Activated CD4-positive, alpha-beta T cell treated with anti-CD3 and anti-CD28 coated beads, Interleukin-2, amount 50 U/mL, for 48 hours (primary cell): ENCODE results near the gene MAP4K2.
"Not testable (repeated sequence)": the region's sequence is repeated elsewhere in the genome, so short reads cannot be mapped to it uniquely, and the experiment has no call there.

ENCODE experiments used
- DNase-seq, 2 experiments: peaks; one replicate each; pipeline ENCODE4 v3.0.0-alpha.2; 2020

Gene MAP4K2

DNA sequence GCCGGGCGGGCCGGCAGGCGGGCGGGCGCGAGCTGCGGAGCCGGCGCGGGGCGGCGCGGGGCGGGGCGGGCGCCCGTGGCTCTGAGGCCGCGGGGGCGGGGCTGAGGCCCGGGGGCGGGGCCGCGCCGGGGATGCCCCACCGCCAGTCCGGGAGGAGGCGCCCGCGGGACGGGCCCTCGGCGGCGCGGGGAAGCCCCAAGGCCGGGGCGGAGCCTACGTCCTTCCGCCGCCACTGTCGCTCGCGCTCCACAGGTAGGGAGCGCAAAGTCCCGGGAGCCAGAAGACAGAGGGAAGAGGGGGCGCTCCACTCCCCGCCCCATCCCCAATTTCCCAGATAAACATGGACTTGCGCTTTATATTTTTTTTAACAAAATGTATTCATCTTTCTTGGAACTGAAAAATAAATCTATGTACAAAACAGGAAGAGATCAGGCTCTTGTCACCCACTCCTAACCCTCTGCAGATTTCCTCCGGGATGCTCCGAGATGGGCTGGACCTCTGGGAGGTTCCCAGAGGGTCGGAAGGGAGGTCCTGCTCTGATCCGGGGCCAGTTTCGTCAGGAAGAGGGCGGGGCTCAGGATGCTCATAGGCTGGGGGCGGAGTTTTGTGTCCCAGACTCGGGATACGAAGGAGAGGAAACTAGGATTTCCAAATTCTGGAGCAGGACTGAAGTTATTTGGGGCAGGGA is at the start of gene MAP4K2:
MAP4K2 (minus strand) TSS at position 57 of the 688 bp plus-strand sequence. CDS start 65 bp downstream, outside the sequence.
- DNase-seq = peak; percentile 84 to 86

DNA sequence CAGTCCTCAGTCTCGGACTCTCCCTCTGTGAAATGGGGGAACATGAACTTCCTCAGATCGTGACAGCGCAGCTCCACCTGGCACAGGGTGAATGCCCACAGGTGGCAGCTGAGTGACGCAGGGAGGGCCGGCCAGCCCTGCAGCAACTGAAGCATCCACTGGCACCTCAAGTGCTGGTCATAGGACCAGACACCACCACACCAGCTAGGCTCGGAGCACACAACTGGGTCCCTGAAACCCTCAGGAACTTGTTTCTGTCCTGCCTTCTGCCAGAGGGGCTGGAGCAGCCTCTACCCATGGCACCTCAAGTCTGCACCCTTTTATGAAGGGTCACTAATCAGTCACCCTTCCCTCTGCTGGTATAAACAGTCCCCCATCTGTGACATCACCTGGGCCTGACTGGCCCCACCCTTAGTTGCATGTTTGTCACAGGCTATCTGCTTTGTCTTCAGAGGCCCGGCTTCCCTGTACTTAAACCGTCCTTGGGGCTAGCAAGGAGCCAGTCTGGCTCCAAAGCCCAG is 48.9 kb upstream of the MAP4K2 start:
- DNase-seq = peak in 1 of 2 experiments; percentile 10

GRCh38 chr11:64850979-64851567 is 48.1 kb upstream of the MAP4K2 start:
- DNase-seq = peak; percentile 62 to 71

DNA sequence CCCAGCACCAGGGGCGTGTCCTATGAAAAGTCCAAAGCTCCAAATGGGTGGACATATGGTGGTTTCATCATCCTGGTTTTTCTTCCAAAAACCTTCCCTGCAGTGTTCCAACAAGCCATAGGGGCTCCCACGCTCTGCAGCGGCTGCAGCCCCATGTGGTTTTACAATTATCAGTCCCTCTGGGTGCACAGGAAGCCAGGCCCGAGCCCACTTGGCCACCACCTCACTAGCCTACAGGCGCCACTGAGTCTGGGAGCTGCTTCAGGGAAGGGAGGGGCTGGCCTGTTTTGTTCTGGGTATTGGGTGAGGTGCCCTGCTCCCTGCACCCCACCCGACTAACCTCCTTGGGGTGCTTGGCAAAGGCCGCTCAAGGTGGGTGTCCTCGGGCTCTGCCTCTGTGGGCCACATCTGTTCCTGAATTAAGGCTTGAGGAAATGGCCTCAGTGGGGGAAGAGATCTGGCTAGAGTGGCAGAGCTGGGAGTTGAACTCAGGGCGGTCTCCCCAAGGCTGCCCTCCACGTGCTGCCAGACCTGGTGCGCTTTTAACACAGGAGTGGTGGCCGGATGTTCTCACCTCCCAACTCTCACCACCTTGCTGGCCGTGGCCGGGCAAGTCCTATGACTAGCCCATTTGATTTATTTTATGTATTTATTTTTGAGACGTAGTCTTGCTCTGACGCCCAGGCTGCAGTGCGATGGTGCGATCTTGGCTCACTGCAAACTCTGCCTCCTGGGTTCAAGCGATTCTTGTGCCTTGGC is 46.8 kb upstream of the MAP4K2 start:
- DNase-seq = no peak

DNA sequence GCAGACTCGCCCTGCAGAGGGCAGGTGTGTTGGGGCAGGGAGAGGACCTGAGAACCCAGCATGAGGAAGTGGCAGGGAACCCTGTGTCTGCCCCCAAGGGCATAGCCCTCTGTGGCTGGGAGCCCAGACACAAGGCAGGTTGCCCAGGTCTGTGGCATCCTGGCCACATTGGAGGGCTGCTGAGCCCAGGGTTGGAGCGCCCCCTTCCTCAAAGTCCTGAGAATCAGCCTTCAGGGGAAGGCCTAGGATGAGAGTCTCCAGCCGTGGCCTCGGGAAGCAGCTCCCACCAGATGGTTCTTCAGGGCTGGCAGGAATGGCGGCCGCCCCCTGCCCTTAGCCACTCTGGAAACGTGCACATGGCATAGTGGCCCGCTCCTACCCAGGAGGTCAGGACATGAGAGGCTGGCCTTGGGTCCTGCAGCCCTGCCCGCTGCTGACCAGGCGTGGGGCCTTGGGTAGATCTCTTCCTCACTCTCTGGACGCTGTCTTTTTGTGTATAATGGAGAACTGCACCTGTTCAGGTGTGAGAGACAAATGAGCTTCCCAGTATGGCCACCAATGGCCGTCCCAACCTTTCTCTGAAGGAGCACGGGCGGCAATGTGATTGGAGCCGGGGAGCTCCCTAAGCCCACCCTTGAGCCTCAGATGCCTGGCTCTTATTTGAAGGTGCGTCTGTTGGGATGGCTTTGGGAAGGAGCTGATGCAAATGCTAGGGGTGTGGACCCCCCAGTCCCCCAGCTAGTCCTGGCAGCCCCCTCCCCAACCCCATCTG is 46.0 kb upstream of the MAP4K2 start:
- DNase-seq = peak in 1 of 2 experiments; percentile 28

- no peak for DNase-seq
Measured at GRCh38 chr11:64848214-64848825, 45.3 kb upstream of the MAP4K2 start.

DNA sequence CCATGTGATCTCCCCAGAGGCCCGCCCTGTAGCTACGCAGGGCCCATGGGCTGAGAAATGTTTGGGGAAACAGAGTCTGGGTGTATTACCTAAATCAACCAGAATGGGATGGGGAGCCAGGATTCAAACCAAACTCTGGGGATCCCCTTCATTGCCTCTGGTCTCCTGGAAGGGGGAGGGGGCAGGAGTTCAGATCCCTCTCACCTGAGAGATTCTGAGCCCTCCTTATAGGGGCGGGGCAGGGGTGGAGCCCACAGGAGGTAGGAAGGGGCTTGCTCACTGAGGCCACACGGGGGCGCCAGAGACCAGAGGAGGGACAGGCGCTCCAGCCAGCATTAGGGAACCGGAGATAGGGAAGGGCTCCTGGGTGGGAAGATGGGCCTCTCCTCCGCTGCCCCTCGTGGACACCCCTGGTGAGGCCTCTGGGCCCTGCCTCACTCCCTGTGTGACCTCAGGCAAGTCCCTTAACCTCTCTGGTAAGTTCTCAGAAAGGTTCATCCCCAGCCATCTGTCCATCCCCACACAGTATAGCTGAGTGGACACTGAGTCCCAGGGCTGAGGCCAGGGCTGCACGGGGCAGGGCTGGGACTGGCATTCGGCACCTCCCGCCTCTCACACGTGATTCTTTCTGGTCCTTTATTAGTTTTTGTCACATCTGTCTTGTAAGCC is 44.1 kb upstream of the MAP4K2 start:
- DNase-seq = peak; percentile 96 to 97

DNA sequence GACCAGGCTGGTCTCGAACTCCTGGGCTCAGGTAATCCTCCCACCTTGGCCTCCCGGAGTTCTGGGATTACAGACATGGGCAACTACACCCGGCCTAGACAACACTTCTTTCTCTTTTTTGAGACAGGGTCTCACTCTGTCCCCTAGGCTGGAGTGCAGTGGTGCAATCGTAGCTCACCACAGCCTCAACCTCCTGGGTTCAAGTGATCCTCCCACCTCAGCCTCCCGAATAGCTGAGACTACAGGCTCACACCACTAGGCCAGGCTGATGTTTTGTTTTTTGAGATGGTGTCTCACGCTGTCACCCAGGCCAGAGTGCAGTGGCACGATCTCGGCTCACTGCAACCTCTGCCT is 42.7 kb upstream of the MAP4K2 start:
- DNase-seq = not testable (repeated sequence)

DNA sequence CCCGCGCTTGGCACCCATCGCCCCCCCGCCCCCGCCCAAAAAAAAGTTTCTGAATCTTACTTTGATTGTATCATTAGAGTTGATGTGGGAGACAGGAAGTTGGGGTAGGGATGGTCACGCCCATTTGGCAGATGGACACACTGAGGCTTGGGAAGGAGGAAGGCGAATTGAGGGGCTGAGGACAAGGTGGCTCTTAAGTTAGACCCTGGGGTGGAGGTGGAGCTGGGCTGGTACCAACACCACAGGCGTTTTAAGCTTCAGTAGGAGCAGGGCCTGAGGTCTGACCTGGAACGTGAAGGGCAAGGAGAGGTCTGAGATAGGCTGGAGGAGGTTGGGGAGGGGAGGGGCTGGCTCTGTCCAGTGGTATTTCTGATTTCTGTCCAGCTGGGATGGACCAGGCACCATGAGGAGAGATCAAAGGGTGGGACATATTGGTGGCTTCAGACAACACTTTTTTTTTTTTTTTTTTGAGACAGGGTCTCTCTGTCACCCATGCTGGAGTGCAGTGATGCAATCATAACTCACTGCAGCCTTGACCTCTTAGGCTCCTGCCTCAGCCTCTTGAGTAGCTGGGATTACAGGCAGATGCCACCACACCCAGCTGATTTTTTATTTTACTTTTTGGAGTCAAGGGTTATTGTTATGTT is 42.2 kb upstream of the MAP4K2 start:
- DNase-seq = no peak

- DNase-seq = peak; percentile 62 to 69
Measured at GRCh38 chr11:64844330-64845128, 41.5 kb upstream of the MAP4K2 start, which contains the start of gene CDC42BPG. TSS of gene CDC42BPG (minus strand) at chr11:64844653. CDS start at chr11:64844569, 84 bp downstream.

GRCh38 chr11:64843686-64844329 is 40.8 kb upstream of the MAP4K2 start:
- DNase-seq = no peak

DNA sequence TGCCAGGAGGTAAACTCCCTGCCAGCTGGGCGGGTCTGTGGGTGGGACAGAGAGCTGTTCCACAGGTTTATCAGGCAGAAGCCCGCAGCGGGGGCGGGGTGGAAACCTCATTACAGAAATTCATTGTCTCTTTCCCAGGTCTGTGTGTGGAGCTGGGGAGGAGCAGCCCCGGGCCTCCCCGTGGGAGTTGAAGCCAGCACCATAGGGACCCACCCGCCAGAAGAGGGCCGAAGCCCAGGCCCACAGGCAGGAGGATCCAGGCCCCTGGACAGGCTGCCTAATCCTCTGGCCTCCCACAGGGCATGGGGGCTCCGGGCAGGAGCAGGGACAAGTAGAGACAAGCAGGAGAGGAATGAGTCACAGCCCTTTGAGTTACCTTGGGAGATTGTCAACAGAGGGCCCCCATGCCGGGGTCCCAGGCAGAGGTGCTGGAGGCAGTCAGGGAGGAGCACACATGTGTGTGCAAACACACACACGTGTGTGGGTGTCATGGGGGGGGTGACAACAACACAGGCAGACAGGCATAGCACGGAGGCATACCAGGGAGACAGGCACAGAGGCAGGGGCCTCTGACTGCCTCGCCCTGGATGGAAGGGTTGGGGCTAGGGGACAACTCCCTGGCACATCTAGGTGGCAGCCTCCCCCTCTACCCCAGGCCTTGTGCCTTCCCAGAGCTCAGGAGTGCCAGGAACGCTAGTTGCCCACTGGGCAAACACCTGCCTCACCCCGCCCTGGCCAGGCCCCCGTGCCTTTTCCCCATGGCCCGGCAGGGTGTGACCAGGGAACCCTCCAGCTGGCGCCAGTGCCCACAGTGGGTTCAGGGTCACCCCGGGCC is 40.1 kb upstream of the MAP4K2 start:
- DNase-seq = no peak

DNA sequence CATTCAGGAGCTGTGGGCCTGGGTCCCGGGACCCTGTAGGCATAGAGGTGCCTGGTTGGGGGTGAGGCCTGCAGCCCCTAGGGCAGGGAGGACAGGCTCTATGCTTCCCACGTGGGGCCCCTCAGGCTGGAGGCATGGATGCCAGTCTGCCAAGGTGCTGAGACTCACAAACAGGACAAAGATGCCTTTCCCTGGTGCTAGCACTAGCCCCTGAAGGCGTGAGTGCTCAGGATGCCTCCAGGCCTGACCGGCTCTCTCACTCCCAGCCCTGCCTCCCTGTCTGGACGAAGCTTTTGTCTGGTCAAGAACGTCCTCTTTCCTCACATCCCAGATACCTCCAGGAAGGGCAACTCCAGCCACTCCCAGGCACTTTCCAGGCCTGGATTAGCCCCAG is 39.3 kb upstream of the MAP4K2 start:
- no peak for DNase-seq

DNA sequence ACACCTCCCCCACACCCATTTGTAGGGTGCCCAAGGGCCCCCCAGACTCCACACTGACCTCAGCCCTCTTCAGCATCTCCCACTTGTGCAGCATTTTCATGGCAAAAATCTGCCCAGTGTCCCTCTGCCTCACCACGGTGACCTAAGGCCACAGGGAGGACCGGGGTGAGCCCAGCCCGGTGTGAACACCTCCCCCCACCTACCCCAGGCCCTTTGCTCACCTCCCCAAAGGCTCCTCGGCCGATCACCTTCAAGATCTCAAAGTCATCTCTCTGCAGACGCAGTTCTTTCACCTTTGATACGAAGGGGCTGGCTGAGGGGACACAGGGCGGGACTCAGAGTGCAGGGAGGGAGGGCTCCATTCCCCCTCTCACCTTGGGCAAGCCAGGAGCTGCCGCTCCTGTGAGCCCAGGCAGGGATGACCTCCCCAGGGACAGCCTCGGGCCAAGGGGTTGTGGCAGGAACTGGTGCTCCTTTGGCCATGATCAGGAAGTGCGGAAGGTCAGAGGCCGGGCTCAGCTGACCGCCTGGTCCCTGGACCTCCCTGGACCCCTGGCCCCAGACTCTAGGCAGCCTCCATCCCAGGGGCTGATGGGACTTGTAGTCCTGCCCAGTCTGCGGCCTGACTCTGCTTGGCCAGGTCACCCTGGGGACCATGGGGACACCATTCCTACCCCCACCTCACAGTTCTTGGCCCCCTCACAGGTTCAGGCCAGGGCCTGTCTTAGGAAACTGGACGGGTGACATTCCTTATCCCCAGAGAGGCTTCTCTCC is 38.8 kb upstream of the MAP4K2 start:
- no peak for DNase-seq

DNA sequence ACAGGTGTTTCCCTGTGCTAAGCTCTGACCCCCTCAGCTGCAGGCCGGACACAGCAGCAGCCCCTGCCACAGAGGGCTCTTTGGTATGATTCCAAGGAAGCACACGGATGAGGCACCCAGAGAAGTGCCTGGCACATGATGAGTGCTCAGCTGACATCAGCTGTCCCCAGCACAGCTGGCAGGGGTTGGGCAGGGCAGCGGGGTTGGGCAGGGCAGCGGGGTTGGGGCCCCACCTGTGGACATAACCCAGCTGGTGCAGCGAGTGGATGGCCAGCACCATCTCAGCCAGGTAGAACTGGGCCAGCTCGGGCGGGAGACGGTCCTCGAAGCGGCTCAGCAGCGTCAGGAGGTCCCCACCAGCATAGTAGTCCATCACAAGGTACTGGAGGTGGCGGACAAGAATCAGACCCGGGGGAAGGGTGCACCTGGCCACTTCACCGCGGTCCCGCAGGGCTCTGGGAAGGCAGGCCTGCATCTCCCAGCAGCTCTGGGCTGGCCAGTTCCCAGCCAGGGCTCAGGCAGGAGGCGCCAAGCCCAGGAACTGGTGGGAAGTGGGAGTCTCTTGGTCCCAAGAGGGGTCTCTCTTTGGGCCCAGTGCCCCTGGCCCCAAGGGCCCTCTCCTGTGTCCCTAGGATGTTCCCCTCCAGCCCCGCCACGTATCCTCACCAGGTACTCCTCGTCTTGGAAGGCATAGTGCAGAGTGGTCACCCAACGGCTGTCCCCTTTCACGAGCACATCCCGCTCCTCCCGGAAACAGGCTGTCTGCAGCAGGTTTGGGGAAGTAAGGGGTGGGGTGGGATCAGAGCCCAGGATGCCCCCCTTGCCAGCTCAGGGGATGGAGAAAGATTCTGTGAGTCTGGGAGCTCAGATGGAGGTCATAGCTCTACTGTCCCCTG is 37.1 kb upstream of the MAP4K2 start:
- DNase-seq = no peak

- DNase-seq = no peak
Measured at GRCh38 chr11:64839335-64839734, 36.3 kb upstream of the MAP4K2 start.
